ENCODE measurements around the gene DNAJC21. TPM values are rescaled to one million over a fixed set of nuclear protein-coding genes. Genes with fewer than 3 reads are reported as not detected.

DNAJC21 gene
- total RNA-seq, 4 donors from 2014 or later: 12.7 to 34.8 (median 26.6) TPM

DNA sequence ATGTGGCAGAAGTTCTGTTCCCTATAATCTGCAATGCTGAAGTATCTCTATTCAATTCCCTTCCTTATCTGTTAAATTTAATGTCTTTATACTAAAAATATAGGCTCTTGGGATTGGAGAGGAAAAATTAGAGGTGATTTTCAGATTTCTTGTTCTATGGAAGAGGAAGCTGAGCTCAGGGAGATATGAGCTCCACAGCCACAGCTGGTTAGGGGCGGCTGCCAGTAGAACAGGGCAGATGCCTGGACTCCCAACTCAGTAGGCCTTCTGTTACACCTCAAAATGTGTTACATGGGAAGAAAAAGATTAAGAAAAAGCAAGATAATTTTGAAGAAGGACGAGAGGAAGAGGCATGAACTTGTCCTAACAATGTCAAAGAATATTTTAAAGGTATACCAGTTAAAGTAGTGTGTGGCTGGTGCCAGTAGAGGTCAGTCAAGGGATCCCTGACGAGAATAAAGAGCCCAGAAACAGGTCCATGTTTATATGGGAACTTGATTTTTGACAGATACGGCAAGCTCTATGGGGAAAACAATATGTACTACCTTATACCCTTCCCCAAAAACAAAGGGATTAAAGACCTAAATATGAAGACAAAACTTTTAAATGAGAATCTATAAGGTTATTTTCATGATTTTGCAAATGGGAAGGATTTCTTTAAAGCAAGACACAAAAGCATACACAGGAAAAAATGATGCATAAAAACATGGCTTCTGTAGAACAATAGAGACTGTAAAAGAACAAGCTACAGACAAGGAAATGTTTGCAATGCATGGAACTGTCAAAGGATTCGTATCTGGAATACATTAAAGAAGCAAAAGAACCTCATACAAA is 28.7 kb downstream of the DNAJC21 start:
- Histone ChIP-seq H3K27ac (no peak overlapping the region), H3K4me1 (no peaks in the 10 kb centered on the region), H3K4me3 (no peak overlapping the region), H3K9me3 (no peaks in the 10 kb centered on the region), H3K27me3 (no peaks in the 10 kb centered on the region), H3K36me3 (peaks cover 0 to 25% (median 13%) of the 10 kb centered on the region in 4 donors)
- TF ChIP-seq EP300 (IDR thresholded peaks at IDR 0.05; ENCODE audit: low read depth) (no peak), POLR2AphosphoS5 (IDR thresholded peaks at IDR 0.05) (no peak)
- TF ChIP-seq, protein P1, sequence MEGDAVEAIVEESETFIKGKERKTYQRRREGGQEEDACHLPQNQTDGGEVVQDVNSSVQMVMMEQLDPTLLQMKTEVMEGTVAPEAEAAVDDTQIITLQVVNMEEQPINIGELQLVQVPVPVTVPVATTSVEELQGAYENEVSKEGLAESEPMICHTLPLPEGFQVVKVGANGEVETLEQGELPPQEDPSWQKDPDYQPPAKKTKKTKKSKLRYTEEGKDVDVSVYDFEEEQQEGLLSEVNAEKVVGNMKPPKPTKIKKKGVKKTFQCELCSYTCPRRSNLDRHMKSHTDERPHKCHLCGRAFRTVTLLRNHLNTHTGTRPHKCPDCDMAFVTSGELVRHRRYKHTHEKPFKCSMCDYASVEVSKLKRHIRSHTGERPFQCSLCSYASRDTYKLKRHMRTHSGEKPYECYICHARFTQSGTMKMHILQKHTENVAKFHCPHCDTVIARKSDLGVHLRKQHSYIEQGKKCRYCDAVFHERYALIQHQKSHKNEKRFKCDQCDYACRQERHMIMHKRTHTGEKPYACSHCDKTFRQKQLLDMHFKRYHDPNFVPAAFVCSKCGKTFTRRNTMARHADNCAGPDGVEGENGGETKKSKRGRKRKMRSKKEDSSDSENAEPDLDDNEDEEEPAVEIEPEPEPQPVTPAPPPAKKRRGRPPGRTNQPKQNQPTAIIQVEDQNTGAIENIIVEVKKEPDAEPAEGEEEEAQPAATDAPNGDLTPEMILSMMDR (IDR thresholded peaks at IDR 0.05): peak; percentile 13 to 33 (median 27)
- WGBS, 2 donors (ENCODE audit: low coverage in 1 of 2): 35 to 51% methylated on average over 5 of the region's 5 CpGs
- in situ Hi-C loops (cut with MboI; ENCODE audit: low pct_ligation_motif_present in 1 of 4, low pct_unique_long_range_greater_than_20kb in 1 of 4, low sequenced_read_pairs in 3 of 4): no loop called here
- intact Hi-C loops (cut with DNase I; ENCODE audit: low total_unique reads): no loop called here
- no peak for DNase-seq

DNA sequence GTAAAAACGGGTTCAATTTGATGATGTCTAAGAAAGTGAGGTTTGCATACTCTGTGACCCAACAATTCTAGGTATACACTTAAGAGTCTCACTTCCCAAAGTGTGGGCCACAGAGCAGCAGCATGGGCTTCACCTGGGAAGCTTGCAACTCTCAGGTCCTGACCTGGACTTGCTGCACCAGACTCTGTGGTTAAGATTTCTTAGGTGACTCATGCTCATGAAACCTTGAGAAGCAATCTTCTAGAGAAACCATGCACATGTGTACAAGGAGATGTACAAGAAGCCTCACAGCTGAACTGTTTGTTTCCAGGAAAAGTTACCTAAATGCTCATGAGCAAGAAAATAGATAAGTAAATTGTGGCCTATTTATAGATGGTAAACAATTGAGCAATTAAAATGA is 30.0 kb downstream of the DNAJC21 start:
- H3K9me3 ChIP-seq: no peaks in the 10 kb centered on the region
- in situ Hi-C loops (cut with MboI; ENCODE audit: low pct_ligation_motif_present in 1 of 4, low pct_unique_long_range_greater_than_20kb in 1 of 4, low sequenced_read_pairs in 3 of 4) (no loop called here), intact Hi-C loops (cut with DNase I; ENCODE audit: low total_unique reads) (no loop called here)
- no peaks in the 10 kb centered on the region for H3K27me3 ChIP-seq
- DNase-seq: no peak
- no peak for TF ChIP-seq POLR2AphosphoS5 (IDR thresholded peaks at IDR 0.05)
- no peak for TF ChIP-seq EP300 (IDR thresholded peaks at IDR 0.05; ENCODE audit: low read depth)
- TF ChIP-seq POLR2A (IDR thresholded peaks at IDR 0.05): no peak
- TF ChIP-seq, protein P1 (IDR thresholded peaks at IDR 0.05): no peak
- no peaks in the 10 kb centered on the region for H3K4me1 ChIP-seq
- no peak overlapping the region for H3K4me3 ChIP-seq
- 77% methylated on average over 1 of the region's 1 CpG; no CpG with 5 or more reads in 1 of the 2 donors for WGBS, 2 donors (ENCODE audit: low coverage in 1 of 2)
- H3K27ac ChIP-seq: no peak overlapping the region
- H3K36me3 ChIP-seq: peaks cover 0 to 17% (median 8%) of the 10 kb centered on the region in 4 donors

DNA sequence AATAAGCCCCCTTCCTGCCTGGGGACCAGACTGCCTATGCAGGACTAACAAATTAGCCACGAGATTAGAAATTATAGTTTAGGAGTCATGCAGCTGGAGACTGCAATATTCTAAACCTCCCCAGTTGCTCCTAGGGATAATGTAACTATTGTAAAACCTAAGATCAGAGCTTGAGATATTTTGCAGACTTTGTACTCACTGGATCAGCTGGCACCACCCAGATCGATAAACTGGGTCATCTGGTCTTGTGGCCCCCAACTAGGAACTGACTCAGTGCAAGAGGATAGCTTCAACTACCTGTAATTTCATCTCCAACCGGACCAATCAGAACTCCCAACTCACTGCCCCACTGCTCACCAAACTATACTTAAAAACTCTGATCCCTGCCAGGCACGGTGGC is 38.2 kb downstream of the DNAJC21 start:
- Histone ChIP-seq H3K4me3 (no peak overlapping the region), H3K36me3 (no peaks in the 10 kb centered on the region), H3K27me3 (no peaks in the 10 kb centered on the region), H3K9me3 (no peaks in the 10 kb centered on the region), H3K27ac (no peak overlapping the region), H3K4me1 (no peaks in the 10 kb centered on the region)
- no peak for TF ChIP-seq POLR2AphosphoS5 (IDR thresholded peaks at IDR 0.05)
- TF ChIP-seq, protein P1 (IDR thresholded peaks at IDR 0.05): no peak
- no peak for TF ChIP-seq EP300 (IDR thresholded peaks at IDR 0.05; ENCODE audit: low read depth)
- no peak for TF ChIP-seq POLR2A (IDR thresholded peaks at IDR 0.05)
- intact Hi-C loops (cut with DNase I; ENCODE audit: low total_unique reads) (no loop called here), in situ Hi-C loops (cut with MboI; ENCODE audit: low pct_ligation_motif_present in 1 of 4, low pct_unique_long_range_greater_than_20kb in 1 of 4, low sequenced_read_pairs in 3 of 4) (no loop called here)
- WGBS, 2 donors (ENCODE audit: low coverage in 1 of 2): 60 to 91% methylated on average over 1 to 4 of the region's 4 CpGs
- no peak for DNase-seq

DNA sequence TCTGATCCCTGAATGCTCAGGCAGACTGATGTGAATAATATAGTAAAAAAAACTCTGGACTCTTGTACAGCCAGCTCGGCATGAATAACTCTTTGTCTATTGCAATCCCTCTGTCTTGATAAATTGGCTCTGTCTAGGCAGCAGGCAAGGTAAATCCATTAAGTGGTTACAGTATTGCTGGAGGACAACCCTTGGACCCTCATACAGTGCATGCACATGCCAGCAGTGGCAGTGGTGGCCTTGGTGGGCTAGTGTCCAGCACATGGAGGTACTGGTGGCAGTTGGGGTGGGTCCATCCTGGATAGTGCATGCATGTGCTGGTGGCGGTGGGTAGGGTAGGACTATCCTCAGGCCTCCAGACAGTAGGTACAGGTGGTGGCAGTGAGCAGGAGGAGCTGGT is 38.9 kb downstream of the DNAJC21 start:
- H3K27me3 ChIP-seq: no peaks in the 10 kb centered on the region
- intact Hi-C loops (cut with DNase I; ENCODE audit: low total_unique reads) (no loop called here), in situ Hi-C loops (cut with MboI; ENCODE audit: low pct_ligation_motif_present in 1 of 4, low pct_unique_long_range_greater_than_20kb in 1 of 4, low sequenced_read_pairs in 3 of 4) (no loop called here)
- TF ChIP-seq POLR2A (IDR thresholded peaks at IDR 0.05) (no peak), POLR2AphosphoS5 (IDR thresholded peaks at IDR 0.05) (no peak), EP300 (IDR thresholded peaks at IDR 0.05; ENCODE audit: low read depth) (no peak)
- TF ChIP-seq, protein P1 (IDR thresholded peaks at IDR 0.05): no peak
- H3K4me1 ChIP-seq: no peaks in the 10 kb centered on the region
- 94% methylated on average over 2 of the region's 2 CpGs; no CpG with 5 or more reads in 1 of the 2 donors for WGBS, 2 donors (ENCODE audit: low coverage in 1 of 2)
- no peak overlapping the region for H3K27ac ChIP-seq
- no peak overlapping the region for H3K4me3 ChIP-seq
- no peaks in the 10 kb centered on the region for H3K9me3 ChIP-seq
- H3K36me3 ChIP-seq: no peaks in the 10 kb centered on the region
- no peak for DNase-seq

All from transverse colon (tissue), 4 donors.